Endodermal cell (in vitro differentiated cells): ENCODE data around the gene GIMAP5. TPM values are rescaled to one million over a fixed set of nuclear protein-coding genes. Genes with fewer than 3 reads are reported as not detected.

Source experiments
- DNase-seq: peaks from one replicate; pipeline ENCODE4 v3.0.0-alpha.2; 2017
- H3K27ac ChIP-seq: 2 replicates; pipeline ENCODE4 v1.5.1; 2013; ENCODE audit warnings: mild to moderate bottlenecking, low read depth, low read length, moderate library complexity
- H3K27me3 ChIP-seq: 2 replicates; pipeline ENCODE4 v1.6.1; 2013; ENCODE audit warnings: mild to moderate bottlenecking, low read length, moderate library complexity; ENCODE audit not compliant: insufficient read depth, control insufficient read depth, poor library complexity, severe bottlenecking
- H3K36me3 ChIP-seq: 2 replicates; pipeline ENCODE4 v1.7.0; 2013; ENCODE audit warnings: mild to moderate bottlenecking, low read length, moderate library complexity; ENCODE audit not compliant: control insufficient read depth, insufficient read depth
- H3K4me1 ChIP-seq: one replicate; pipeline ENCODE4 v1.7.0; 2013; ENCODE audit warnings: low read length; ENCODE audit not compliant: control insufficient read depth, insufficient read depth
- H3K4me3 ChIP-seq: 2 replicates; pipeline ENCODE4 v1.5.1; 2013; ENCODE audit warnings: mild to moderate bottlenecking, low read length, moderate library complexity
- H3K9ac ChIP-seq: 2 replicates; pipeline ENCODE4 v1.6.1; 2013; ENCODE audit warnings: mild to moderate bottlenecking, low read length, moderate library complexity; ENCODE audit not compliant: poor library complexity, severe bottlenecking; ENCODE audit errors: extremely low read depth
- H3K9me3 ChIP-seq: 2 replicates; pipeline ENCODE4 v1.6.1; 2013; ENCODE audit warnings: mild to moderate bottlenecking, low read length, moderate library complexity; ENCODE audit not compliant: control insufficient read depth
- H3K27ac Mint-ChIP-seq: 2 replicates; pipeline ENCODE4 v1.8.0; 2020; ENCODE audit warnings: mixed read lengths
- H3K27me3 Mint-ChIP-seq: 2 replicates; pipeline ENCODE4 v1.8.0; 2021; ENCODE audit warnings: mild to moderate bottlenecking, mixed read lengths; ENCODE audit not compliant: insufficient read depth
- H3K36me3 Mint-ChIP-seq: 2 replicates; pipeline ENCODE4 v1.8.0; 2020; ENCODE audit warnings: low read depth, mixed read lengths
- H3K4me1 Mint-ChIP-seq: 2 replicates; pipeline ENCODE4 v1.8.0; 2020; ENCODE audit warnings: mixed read lengths
- H3K4me3 Mint-ChIP-seq: 2 replicates; pipeline ENCODE4 v1.8.0; 2020; ENCODE audit warnings: mild to moderate bottlenecking, moderate library complexity, mixed read lengths
- H3K9me3 Mint-ChIP-seq: 2 replicates; pipeline ENCODE4 v1.8.0; 2020; ENCODE audit warnings: mild to moderate bottlenecking, mixed read lengths
- WGBS, 2 experiments: methylation state at CpG; one replicate each; pipeline versions ENCODE4 v1.1.5 to v1.1.7; 2013; ENCODE audit warnings: missing lambda C conversion rate in 2 of 2, mixed read lengths in 1 of 2; ENCODE audit not compliant: insufficient coverage in 1 of 2, insufficient read length in 1 of 2; 5-methylcytosine and 5-hydroxymethylcytosine counted together
- total RNA-seq, 2 donors: library from RNA; stranded (reverse); fragmentation: NEBNext Ultra II Directional in 1 of 2; extraction: Animal tissue kit (Norgen Biotek cat#: 25700) in 1 of 2; gene quantifications; 2 replicates in 1 of 2; 3 replicates in 1 of 2; pipeline ENCODE4 v1.2.1, GENCODE V29; 2021
- TF ChIP-seq, protein P1 (sequence below): fragments of 200-600 bp; sonication (generic); conservative IDR thresholded peaks from 2 replicates; pipeline ENCODE4 v1.5.0; 2021; ENCODE audit warnings: antibody characterized with exemption, mild to moderate bottlenecking

GIMAP5 gene
- total RNA-seq, 2 donors from 2014 or later, result not detected

GRCh38 chr7:150756858-150757257 is 19.6 kb downstream of the GIMAP5 start:
- DNase-seq, result no peak

GRCh38 chr7:150759479-150759878 is 22.3 kb downstream of the GIMAP5 start:
- Mint-ChIP-seq H3K4me1 (no peaks in the 10 kb centered on the region), H3K4me3 (no peak overlapping the region)
- WGBS, 2 experiments, result 89 to 100% methylated on average over 1 of the region's 1 CpG

More at GRCh38 chr7:150756858-150757257, 19.6 kb downstream of the GIMAP5 start:
- H3K4me3 ChIP-seq, result no peak overlapping the region
- no peaks in the 10 kb centered on the region for H3K4me1 ChIP-seq
- Mint-ChIP-seq H3K27ac (no peak overlapping the region), H3K4me1 (no peaks in the 10 kb centered on the region), H3K27me3 (peaks cover 65% of the 10 kb centered on the region), H3K36me3 (no peaks in the 10 kb centered on the region), H3K9me3 (peaks cover 5% of the 10 kb centered on the region), H3K4me3 (no peak overlapping the region)
- TF ChIP-seq, protein P1, sequence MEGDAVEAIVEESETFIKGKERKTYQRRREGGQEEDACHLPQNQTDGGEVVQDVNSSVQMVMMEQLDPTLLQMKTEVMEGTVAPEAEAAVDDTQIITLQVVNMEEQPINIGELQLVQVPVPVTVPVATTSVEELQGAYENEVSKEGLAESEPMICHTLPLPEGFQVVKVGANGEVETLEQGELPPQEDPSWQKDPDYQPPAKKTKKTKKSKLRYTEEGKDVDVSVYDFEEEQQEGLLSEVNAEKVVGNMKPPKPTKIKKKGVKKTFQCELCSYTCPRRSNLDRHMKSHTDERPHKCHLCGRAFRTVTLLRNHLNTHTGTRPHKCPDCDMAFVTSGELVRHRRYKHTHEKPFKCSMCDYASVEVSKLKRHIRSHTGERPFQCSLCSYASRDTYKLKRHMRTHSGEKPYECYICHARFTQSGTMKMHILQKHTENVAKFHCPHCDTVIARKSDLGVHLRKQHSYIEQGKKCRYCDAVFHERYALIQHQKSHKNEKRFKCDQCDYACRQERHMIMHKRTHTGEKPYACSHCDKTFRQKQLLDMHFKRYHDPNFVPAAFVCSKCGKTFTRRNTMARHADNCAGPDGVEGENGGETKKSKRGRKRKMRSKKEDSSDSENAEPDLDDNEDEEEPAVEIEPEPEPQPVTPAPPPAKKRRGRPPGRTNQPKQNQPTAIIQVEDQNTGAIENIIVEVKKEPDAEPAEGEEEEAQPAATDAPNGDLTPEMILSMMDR, result no peak
- H3K9me3 ChIP-seq, result no peaks in the 10 kb centered on the region
- H3K27ac ChIP-seq, result no peak overlapping the region
- 69% methylated on average over 1 of the region's 1 CpG; no CpG with 5 or more reads in 1 of the 2 experiments for WGBS, 2 experiments
- no peak overlapping the region for H3K9ac ChIP-seq
- H3K36me3 ChIP-seq, result no peaks in the 10 kb centered on the region
- H3K27me3 ChIP-seq, result peaks cover 34% of the 10 kb centered on the region

DNA sequence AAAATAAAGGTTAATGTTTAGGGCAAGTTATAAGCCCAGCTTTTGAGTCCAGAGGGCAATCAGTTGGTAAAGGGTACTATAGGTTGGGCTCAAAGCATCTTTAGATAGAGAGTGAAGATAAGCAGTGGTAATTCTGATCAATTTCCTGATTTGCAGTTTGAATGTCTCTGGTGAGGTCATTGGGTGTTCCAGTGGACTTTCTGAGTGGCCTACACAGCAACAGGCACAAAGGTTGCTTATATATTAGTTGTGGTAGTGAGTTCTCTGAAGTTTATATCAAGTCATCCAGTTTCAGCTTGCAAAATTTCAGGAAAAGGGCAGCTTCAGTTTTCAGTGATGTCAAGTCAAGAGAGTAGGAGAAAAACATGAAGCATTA is 29.1 kb downstream of the GIMAP5 start:
- TF ChIP-seq, protein P1, result no peak
- H3K9ac ChIP-seq, result no peak overlapping the region
- H3K36me3 Mint-ChIP-seq, result no peaks in the 10 kb centered on the region
- peaks cover 3% of the 10 kb centered on the region for H3K4me1 Mint-ChIP-seq
- no peaks in the 10 kb centered on the region for H3K36me3 ChIP-seq
- H3K9me3 Mint-ChIP-seq, result peaks cover 3% of the 10 kb centered on the region
- no peak overlapping the region for H3K4me3 Mint-ChIP-seq
- H3K4me1 ChIP-seq, result no peaks in the 10 kb centered on the region
- no peaks in the 10 kb centered on the region for H3K9me3 ChIP-seq
- H3K27me3 ChIP-seq, result no peaks in the 10 kb centered on the region
- H3K27ac ChIP-seq, result no peak overlapping the region
- H3K27me3 Mint-ChIP-seq, result peaks cover 14% of the 10 kb centered on the region
- H3K27ac Mint-ChIP-seq, result no peak overlapping the region
- no peak overlapping the region for H3K4me3 ChIP-seq
- no peak for DNase-seq

More at GRCh38 chr7:150759479-150759878, 22.3 kb downstream of the GIMAP5 start:
- no peaks in the 10 kb centered on the region for H3K36me3 ChIP-seq
- H3K9me3 ChIP-seq, result no peaks in the 10 kb centered on the region
- H3K4me3 ChIP-seq, result no peak overlapping the region
- peaks cover 20% of the 10 kb centered on the region for H3K27me3 ChIP-seq
- H3K27me3 Mint-ChIP-seq, result peaks cover 49% of the 10 kb centered on the region
- no peak overlapping the region for H3K9ac ChIP-seq
- TF ChIP-seq, protein P1, result no peak
- H3K27ac Mint-ChIP-seq, result no peak overlapping the region
- DNase-seq, result no peak
- H3K9me3 Mint-ChIP-seq, result peaks cover 5% of the 10 kb centered on the region
- no peak overlapping the region for H3K27ac ChIP-seq
- no peaks in the 10 kb centered on the region for H3K4me1 ChIP-seq
- H3K36me3 Mint-ChIP-seq, result no peaks in the 10 kb centered on the region
